Neural crest cell (in vitro differentiated cells): ENCODE measurements around the gene RAPGEF6. TPM values are rescaled to one million over a fixed set of nuclear protein-coding genes. Genes with fewer than 3 reads are reported as not detected.
A peak's percentile ranks its signal among the peaks of the same experiment; 100 is the strongest.

Experiments used
- DNase-seq: peaks from one replicate; pipeline ENCODE4 v3.0.0; 2021; ENCODE audit warnings: low read depth, mixed read lengths, low spot score
- H3K27ac Mint-ChIP-seq: one replicate; pipeline ENCODE4 v1.8.0; 2021; ENCODE audit warnings: mild to moderate bottlenecking, mixed read lengths; ENCODE audit not compliant: unreplicated experiment
- H3K27me3 Mint-ChIP-seq: 2 replicates; pipeline ENCODE4 v1.8.0; 2021; ENCODE audit warnings: low read depth, mild to moderate bottlenecking, mixed read lengths
- H3K36me3 Mint-ChIP-seq: 2 replicates; pipeline ENCODE4 v1.8.0; 2021; ENCODE audit warnings: low read depth, mild to moderate bottlenecking, mixed read lengths
- H3K4me1 Mint-ChIP-seq: 2 replicates; pipeline ENCODE4 v1.8.0; 2021; ENCODE audit warnings: mixed read lengths
- H3K4me3 Mint-ChIP-seq: one replicate; pipeline ENCODE4 v1.8.0; 2021; ENCODE audit warnings: mild to moderate bottlenecking, mixed read lengths
- H3K9me3 Mint-ChIP-seq: 2 replicates; pipeline ENCODE4 v1.8.0; 2021; ENCODE audit warnings: mixed read lengths
- total RNA-seq: library from RNA; stranded (reverse); gene quantifications from 2 replicates; pipeline ENCODE4 v1.2.1, GENCODE V29; 2021
- TF ChIP-seq, protein P1 (sequence below): fragments of 200-600 bp; sonication (generic); conservative IDR thresholded peaks from 2 replicates; pipeline ENCODE4 v1.5.0; 2021; ENCODE audit warnings: antibody characterized with exemption, mild to moderate bottlenecking

RAPGEF6 gene
- total RNA-seq, 1 donor from 2014 or later: 28.0 TPM

DNA sequence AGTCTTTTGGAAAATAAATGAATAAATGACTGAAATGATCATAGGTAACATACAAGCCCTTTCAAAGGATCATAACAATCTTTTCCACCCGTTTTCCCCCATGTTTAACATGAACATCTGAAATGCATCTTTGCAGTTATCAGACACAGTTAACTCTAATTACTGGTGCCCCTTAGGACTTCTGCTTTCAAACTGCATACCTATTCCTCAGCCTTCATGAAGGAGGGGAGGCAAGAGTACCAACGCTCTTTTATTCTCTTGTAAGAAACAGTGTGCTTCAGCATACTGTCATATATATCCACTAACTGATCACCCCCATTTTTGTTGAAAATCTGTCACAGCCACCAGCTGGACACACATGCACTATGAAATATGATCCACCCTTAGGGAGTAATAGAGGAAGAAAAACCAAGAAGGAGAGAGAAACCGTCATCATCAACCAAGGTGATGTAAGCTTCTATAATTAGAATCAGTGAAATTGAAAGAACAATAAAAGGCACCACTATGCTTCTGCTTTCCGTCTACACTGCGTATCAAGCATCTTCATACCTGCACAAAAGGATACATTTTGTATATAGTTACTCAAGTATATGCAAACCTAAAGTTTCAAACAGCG is 98.7 kb downstream of the RAPGEF6 start:
- DNase-seq: no peak
- peaks cover 23% of the 10 kb centered on the region for H3K4me1 Mint-ChIP-seq

DNA sequence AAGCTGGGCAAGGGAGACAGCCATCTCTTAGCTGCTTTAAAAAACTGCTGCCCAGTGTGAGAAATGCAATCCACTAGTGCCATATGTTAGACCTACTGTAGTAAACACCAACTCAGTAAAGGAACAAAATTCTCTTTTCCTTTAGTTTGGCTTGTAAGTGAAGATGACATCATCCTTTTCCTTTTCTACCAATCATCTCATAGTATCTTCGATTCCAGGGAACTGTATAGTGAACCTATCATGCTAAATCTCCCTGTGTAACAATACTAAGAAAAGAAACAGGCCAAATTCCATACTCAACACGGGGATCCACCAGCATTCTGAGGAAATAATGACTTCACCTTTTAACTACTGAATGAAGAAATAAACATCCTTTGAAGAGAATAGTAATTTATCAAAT is 100.1 kb downstream of the RAPGEF6 start:
- H3K27ac Mint-ChIP-seq: no peak overlapping the region
- H3K27me3 Mint-ChIP-seq: no peaks in the 10 kb centered on the region
- TF ChIP-seq, protein P1, sequence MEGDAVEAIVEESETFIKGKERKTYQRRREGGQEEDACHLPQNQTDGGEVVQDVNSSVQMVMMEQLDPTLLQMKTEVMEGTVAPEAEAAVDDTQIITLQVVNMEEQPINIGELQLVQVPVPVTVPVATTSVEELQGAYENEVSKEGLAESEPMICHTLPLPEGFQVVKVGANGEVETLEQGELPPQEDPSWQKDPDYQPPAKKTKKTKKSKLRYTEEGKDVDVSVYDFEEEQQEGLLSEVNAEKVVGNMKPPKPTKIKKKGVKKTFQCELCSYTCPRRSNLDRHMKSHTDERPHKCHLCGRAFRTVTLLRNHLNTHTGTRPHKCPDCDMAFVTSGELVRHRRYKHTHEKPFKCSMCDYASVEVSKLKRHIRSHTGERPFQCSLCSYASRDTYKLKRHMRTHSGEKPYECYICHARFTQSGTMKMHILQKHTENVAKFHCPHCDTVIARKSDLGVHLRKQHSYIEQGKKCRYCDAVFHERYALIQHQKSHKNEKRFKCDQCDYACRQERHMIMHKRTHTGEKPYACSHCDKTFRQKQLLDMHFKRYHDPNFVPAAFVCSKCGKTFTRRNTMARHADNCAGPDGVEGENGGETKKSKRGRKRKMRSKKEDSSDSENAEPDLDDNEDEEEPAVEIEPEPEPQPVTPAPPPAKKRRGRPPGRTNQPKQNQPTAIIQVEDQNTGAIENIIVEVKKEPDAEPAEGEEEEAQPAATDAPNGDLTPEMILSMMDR: no peak
- no peak for DNase-seq
- H3K36me3 Mint-ChIP-seq: no peaks in the 10 kb centered on the region
- H3K9me3 Mint-ChIP-seq: no peaks in the 10 kb centered on the region
- H3K4me1 Mint-ChIP-seq: peaks cover 23% of the 10 kb centered on the region
- H3K4me3 Mint-ChIP-seq: no peak overlapping the region

More for the DNA sequence above, 98.7 kb downstream of the RAPGEF6 start:
- no peak overlapping the region for H3K4me3 Mint-ChIP-seq
- no peaks in the 10 kb centered on the region for H3K9me3 Mint-ChIP-seq
- no peak overlapping the region for H3K27ac Mint-ChIP-seq
- TF ChIP-seq, protein P1: no peak
- no peaks in the 10 kb centered on the region for H3K27me3 Mint-ChIP-seq
- no peaks in the 10 kb centered on the region for H3K36me3 Mint-ChIP-seq

DNA sequence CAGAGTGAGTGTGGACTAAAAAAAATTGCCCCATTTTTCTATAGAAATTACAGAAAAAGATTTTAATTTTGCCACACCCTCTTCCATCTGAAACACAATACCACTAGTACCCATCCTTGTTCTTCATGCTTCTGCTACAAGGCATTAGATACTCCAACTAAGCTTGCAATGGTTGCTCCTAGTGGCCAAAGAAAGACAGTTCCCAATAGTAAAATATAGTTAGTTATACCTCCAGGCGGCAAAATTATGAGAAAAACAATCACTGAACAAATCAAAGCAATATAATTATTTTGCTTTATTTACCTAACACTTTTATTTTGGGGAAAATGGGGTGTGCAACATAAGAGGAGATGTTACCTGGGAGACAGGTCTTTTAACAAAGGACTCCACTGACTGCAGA is 101.2 kb downstream of the RAPGEF6 start:
- H3K36me3 Mint-ChIP-seq: no peaks in the 10 kb centered on the region

DNA sequence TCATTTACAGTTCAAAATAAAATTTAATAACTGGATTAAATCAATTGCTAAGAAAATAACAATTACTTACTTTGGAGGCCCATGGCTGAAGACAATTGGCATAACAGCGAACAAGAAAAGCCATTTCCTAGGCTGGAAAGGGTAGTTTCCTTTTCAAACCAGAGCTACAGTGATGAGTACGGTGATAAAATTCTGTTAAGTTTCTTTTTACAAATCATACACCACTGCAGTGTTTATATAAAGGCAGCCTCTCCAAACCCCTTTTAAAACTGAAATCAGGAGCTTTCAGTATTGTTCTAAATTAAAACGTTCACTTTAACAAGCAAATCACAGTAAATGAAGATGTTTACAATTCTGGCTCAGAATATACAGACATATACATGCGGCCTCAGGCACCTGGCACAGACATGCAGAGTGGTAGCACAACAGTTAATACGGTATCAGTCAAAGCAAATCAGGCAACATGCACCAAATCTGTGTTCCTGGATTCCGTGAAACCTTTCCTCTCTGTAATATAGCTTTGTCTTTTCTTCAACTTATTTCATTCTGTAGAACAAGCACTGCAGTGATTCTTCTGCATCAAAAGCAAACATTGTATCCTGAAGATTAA is 102.9 kb downstream of the RAPGEF6 start:
- TF ChIP-seq, protein P1: no peak
- Mint-ChIP-seq H3K4me3 (no peak overlapping the region), H3K4me1 (peaks cover 23% of the 10 kb centered on the region), H3K27me3 (no peaks in the 10 kb centered on the region), H3K36me3 (no peaks in the 10 kb centered on the region), H3K27ac (no peak overlapping the region), H3K9me3 (no peaks in the 10 kb centered on the region)
- no peak for DNase-seq

More for the DNA sequence above, 101.2 kb downstream of the RAPGEF6 start:
- Mint-ChIP-seq H3K4me1 (peaks cover 23% of the 10 kb centered on the region), H3K9me3 (no peaks in the 10 kb centered on the region), H3K27ac (no peak overlapping the region), H3K27me3 (no peaks in the 10 kb centered on the region), H3K4me3 (no peak overlapping the region)
- DNase-seq: no peak
- TF ChIP-seq, protein P1: peak; percentile 46

DNA sequence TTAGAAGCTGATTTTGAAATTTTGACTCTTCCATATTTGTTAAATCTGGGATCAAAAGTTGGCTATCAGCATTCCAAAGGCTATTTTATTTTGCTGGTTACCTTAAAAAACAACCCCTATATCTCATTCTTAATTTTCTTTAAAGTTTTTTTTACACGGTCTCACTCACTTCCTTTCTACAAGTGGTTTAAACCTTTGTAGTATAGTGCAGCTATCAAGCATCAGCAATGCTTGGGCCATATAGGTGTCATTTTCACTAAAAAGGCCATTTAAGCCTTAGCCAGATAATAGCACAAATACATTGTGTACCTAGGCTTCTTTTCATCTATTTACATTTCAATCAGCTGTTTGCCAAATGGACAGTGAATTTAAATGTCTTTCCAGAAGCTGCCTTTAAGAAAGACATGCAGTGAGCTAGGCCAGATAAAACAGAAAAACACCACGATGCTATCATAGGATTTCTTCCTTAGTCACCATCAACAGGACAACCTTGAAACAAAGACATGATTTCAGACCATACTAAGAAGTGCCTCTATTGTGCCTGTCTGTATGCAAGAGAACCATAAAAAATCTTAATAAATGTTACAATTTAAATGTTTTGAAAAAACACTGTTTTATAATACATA is 104.2 kb downstream of the RAPGEF6 start:
- Mint-ChIP-seq H3K4me3 (no peak overlapping the region), H3K9me3 (no peaks in the 10 kb centered on the region), H3K36me3 (no peaks in the 10 kb centered on the region), H3K27ac (no peak overlapping the region), H3K27me3 (no peaks in the 10 kb centered on the region), H3K4me1 (peaks cover 18% of the 10 kb centered on the region)
- no peak for DNase-seq
- TF ChIP-seq, protein P1: no peak
